Measurements from ENCODE around the gene KANSL1L. TPM values are rescaled to one million over a fixed set of nuclear protein-coding genes. Genes with fewer than 3 reads are reported as not detected.

Gene KANSL1L
- polyA plus RNA-seq, 2 of the 4 experiments (the other 2 are of a cell fraction), result 1.0 to 2.7 TPM

DNA sequence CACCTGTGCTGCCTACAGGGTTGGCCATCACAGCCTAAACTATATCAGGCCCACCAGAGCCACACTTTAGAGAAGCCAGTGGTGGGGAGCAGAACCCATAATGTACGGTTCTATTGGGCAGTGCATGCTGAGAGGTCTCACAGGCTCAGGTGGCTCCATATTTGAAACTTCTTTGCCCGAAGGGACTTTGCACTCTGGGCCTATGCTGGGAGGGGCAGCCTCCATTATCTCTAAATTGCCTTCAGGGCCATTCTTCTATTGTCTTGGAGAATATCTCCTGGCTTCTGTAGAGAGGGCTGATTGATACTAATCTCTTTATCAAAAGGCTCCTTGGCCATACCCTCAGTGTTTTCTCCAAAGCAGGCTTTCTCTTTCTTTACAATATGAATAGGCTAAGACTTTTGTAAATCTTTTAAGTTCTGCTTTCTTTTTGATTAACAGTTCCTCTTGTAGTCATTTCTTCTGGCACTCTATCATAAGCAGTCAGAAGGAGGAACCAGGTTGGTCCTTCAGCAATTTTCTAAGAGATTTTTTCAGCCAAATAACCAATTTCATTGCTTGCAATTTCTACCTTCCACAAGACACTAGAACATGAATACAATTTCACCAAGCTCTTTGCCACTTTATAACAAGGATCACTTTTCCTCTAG lies 124.2 kb downstream of the KANSL1L start:
- ChIA-PET POLR2A (interaction anchor here (0.6 kb wide), 1 partner anchor 14 kb away, joined by 3 read pairs; no protein-coding TSS in a partner anchor), CTCF (no interaction called here)
- ATAC-seq (no peak), FAIRE-seq (no peak), DNase-seq (ENCODE audit: low read depth in 1 of 2, low spot score in 1 of 2) (no peak)
- no peak overlapping the region for H3K4me3 ChIP-seq
- TF ChIP-seq GATA3 (IDR thresholded peaks at IDR 0.05; ENCODE audit: borderline replicate concordance) (no peak), TP53 (CRISPR knock-in tag; IDR thresholded peaks at IDR 0.05) (no peak), FOXS1 (CRISPR knock-in tag; IDR thresholded peaks at IDR 0.05) (no peak), EHMT2 (IDR thresholded peaks at IDR 0.05; ENCODE audit: low read depth) (no peak), FOSL2 (IDR thresholded peaks at IDR 0.05) (no peak), FOSL2 (CRISPR knock-in tag; IDR thresholded peaks at IDR 0.05) (no peak), FOSB (CRISPR knock-in tag; IDR thresholded peaks at IDR 0.05) (no peak), POLR2A (IDR thresholded peaks at IDR 0.05; ENCODE audit: low read length) (no peak), PHF8 (IDR thresholded peaks at IDR 0.05; ENCODE audit: borderline replicate concordance, low read depth) (no peak), TFCP2L1 (CRISPR knock-in tag; IDR thresholded peaks at IDR 0.05) (no peak), EP300 (IDR thresholded peaks at IDR 0.05) (no peak), HOXB13 (CRISPR knock-in tag; IDR thresholded peaks at IDR 0.05; ENCODE audit: low read depth) (no peak), JUN (IDR thresholded peaks at IDR 0.05) (no peak)
- TF ChIP-seq, protein P1, sequence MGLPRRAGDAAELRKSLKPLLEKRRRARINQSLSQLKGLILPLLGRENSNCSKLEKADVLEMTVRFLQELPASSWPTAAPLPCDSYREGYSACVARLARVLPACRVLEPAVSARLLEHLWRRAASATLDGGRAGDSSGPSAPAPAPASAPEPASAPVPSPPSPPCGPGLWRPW (IDR thresholded peaks at IDR 0.05), result no peak
- TF ChIP-seq, protein P2, sequence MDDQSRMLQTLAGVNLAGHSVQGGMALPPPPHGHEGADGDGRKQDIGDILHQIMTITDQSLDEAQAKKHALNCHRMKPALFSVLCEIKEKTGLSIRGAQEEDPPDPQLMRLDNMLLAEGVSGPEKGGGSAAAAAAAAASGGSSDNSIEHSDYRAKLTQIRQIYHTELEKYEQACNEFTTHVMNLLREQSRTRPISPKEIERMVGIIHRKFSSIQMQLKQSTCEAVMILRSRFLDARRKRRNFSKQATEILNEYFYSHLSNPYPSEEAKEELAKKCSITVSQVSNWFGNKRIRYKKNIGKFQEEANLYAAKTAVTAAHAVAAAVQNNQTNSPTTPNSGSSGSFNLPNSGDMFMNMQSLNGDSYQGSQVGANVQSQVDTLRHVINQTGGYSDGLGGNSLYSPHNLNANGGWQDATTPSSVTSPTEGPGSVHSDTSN (IDR thresholded peaks at IDR 0.05), result no peak
- TF ChIP-seq, protein P3, sequence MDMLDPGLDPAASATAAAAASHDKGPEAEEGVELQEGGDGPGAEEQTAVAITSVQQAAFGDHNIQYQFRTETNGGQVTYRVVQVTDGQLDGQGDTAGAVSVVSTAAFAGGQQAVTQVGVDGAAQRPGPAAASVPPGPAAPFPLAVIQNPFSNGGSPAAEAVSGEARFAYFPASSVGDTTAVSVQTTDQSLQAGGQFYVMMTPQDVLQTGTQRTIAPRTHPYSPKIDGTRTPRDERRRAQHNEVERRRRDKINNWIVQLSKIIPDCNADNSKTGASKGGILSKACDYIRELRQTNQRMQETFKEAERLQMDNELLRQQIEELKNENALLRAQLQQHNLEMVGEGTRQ (IDR thresholded peaks at IDR 0.05), result no peak
- TF ChIP-seq, protein P4, sequence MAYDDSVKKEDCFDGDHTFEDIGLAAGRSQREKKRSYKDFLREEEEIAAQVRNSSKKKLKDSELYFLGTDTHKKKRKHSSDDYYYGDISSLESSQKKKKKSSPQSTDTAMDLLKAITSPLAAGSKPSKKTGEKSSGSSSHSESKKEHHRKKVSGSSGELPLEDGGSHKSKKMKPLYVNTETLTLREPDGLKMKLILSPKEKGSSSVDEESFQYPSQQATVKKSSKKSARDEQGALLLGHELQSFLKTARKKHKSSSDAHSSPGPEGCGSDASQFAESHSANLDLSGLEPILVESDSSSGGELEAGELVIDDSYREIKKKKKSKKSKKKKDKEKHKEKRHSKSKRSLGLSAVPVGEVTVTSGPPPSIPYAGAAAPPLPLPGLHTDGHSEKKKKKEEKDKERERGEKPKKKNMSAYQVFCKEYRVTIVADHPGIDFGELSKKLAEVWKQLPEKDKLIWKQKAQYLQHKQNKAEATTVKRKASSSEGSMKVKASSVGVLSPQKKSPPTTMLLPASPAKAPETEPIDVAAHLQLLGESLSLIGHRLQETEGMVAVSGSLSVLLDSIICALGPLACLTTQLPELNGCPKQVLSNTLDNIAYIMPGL (CRISPR knock-in tag; IDR thresholded peaks at IDR 0.05; ENCODE audit: borderline replicate concordance), result no peak
- TF ChIP-seq, protein P5, sequence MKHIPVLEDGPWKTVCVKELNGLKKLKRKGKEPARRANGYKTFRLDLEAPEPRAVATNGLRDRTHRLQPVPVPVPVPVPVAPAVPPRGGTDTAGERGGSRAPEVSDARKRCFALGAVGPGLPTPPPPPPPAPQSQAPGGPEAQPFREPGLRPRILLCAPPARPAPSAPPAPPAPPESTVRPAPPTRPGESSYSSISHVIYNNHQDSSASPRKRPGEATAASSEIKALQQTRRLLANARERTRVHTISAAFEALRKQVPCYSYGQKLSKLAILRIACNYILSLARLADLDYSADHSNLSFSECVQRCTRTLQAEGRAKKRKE (CRISPR knock-in tag; IDR thresholded peaks at IDR 0.05; ENCODE audit: low read depth), result no peak
- TF ChIP-seq, protein P6, sequence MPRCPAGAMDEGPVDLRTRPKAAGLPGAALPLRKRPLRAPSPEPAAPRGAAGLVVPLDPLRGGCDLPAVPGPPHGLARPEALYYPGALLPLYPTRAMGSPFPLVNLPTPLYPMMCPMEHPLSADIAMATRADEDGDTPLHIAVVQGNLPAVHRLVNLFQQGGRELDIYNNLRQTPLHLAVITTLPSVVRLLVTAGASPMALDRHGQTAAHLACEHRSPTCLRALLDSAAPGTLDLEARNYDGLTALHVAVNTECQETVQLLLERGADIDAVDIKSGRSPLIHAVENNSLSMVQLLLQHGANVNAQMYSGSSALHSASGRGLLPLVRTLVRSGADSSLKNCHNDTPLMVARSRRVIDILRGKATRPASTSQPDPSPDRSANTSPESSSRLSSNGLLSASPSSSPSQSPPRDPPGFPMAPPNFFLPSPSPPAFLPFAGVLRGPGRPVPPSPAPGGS (IDR thresholded peaks at IDR 0.05), result no peak
- 90% methylated on average over 1 of the region's 2 CpGs for WGBS (ENCODE audit: missing lambda C conversion rate)
- H3K27ac ChIP-seq, result no peak overlapping the region
- no peaks in the 10 kb centered on the region for H3K4me1 ChIP-seq
- no peak overlapping the region for H3K4me2 ChIP-seq
- H3K9me3 ChIP-seq, result peaks cover 13% of the 10 kb centered on the region; the same call in 1 of the 3 replicates

DNA sequence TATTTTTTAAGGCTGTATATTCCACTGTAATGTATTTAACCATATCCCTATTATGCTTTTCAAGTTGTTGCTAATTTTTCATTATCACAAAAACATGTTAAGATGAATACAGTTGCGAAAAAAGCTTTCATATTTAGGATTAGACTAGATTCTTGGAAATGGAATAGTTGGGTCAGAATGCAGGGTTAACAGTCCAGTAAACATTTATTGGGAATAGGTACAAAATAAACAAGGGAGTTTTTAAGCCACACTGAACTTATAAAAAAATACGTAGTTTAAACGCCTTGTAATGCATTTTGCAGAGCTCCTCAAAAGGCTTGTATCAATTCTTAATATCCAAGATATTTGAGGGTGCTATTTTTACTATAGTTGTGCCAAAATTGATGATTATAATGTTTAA lies 133.1 kb downstream of the KANSL1L start:
- DNase-seq (ENCODE audit: low read depth in 1 of 2, low spot score in 1 of 2) (no peak), ATAC-seq (no peak), FAIRE-seq (no peak)
- 90% methylated on average over 3 of the region's 3 CpGs for WGBS (ENCODE audit: missing lambda C conversion rate)
- TF ChIP-seq TP53 (CRISPR knock-in tag; IDR thresholded peaks at IDR 0.05) (no peak), BHLHE40 (IDR thresholded peaks at IDR 0.05; ENCODE audit: low read depth, low read length) (no peak), HOXB13 (CRISPR knock-in tag; IDR thresholded peaks at IDR 0.05; ENCODE audit: low read depth) (no peak)
- TF ChIP-seq, protein P7, sequence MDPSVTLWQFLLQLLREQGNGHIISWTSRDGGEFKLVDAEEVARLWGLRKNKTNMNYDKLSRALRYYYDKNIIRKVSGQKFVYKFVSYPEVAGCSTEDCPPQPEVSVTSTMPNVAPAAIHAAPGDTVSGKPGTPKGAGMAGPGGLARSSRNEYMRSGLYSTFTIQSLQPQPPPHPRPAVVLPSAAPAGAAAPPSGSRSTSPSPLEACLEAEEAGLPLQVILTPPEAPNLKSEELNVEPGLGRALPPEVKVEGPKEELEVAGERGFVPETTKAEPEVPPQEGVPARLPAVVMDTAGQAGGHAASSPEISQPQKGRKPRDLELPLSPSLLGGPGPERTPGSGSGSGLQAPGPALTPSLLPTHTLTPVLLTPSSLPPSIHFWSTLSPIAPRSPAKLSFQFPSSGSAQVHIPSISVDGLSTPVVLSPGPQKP (IDR thresholded peaks at IDR 0.05; ENCODE audit: low read depth, low read length), result no peak
- Histone ChIP-seq H3K4me2 (no peak overlapping the region), H3K27ac (no peak overlapping the region), H3K4me1 (no peaks in the 10 kb centered on the region), H3K4me3 (no peak overlapping the region), H3K9me3 (no peaks in the 10 kb centered on the region)
- ChIA-PET POLR2A (no interaction called here), CTCF (interaction anchor here (1.0 kb wide), 1 partner anchor 13 kb away, joined by 4 read pairs; no protein-coding TSS in a partner anchor)

Data from A549 (cell line).